Measurements from ENCODE around the gene RAET1G.
"Not testable (repeated sequence)": the region's sequence is repeated elsewhere in the genome, so short reads cannot be mapped to it uniquely, and the experiment has no call there.

RAET1G gene

DNA sequence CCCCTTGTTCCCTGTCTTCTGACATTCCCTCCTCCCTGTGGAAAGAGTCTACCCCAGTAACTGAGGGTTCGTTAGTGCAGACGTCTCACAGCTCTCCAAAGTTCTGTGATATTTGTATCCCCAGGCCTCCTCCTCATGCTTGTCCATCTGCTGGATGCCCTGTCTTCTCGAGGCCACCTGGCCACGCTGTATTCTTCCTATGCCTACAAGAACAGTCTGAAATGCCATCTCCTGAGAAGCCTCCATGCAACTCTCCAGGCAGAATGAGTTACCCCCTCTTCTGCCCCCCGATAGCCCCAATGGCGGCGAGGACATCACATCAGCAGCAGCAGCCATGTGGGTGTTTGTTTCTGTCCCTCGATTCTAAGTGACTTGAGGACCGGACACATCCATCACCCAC is 28.2 kb upstream of the RAET1G start:
- CTCF ChIA-PET, result no interaction called here
- TF ChIP-seq, protein P1, sequence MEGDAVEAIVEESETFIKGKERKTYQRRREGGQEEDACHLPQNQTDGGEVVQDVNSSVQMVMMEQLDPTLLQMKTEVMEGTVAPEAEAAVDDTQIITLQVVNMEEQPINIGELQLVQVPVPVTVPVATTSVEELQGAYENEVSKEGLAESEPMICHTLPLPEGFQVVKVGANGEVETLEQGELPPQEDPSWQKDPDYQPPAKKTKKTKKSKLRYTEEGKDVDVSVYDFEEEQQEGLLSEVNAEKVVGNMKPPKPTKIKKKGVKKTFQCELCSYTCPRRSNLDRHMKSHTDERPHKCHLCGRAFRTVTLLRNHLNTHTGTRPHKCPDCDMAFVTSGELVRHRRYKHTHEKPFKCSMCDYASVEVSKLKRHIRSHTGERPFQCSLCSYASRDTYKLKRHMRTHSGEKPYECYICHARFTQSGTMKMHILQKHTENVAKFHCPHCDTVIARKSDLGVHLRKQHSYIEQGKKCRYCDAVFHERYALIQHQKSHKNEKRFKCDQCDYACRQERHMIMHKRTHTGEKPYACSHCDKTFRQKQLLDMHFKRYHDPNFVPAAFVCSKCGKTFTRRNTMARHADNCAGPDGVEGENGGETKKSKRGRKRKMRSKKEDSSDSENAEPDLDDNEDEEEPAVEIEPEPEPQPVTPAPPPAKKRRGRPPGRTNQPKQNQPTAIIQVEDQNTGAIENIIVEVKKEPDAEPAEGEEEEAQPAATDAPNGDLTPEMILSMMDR (conservative IDR thresholded peaks at IDR 0.05; ENCODE audit: low read depth), result no peak
- POLR2A ChIA-PET (ENCODE audit: low non-redundant PET), result no interaction called here
- H3K27ac ChIP-seq, result no peak overlapping the region
- no peak for DNase-seq (ENCODE audit: low spot score)

DNA sequence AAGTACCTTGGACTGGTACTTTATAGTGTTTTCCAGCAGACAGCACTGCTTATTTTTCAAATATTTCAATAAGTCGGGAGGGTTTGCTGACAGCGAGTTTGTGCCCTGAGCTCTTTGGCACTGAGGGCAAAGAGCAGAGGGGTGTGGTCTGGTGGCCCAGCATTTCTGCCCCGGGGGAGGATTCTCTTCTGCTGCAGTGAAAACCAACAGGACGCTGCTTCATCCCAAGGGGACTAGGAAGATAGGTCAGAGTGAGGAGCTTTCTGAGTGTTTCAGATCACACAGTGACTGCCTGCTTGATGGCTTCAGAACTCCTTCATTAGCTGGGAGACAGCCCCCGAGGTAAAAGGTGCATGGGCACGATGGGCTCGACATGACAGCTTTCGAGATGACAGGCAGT is 27.5 kb upstream of the RAET1G start:
- CTCF ChIA-PET, result no interaction called here
- TF ChIP-seq, protein P1 (conservative IDR thresholded peaks at IDR 0.05; ENCODE audit: low read depth), result no peak
- DNase-seq (ENCODE audit: low spot score), result no peak
- no peak overlapping the region for H3K27ac ChIP-seq
- POLR2A ChIA-PET (ENCODE audit: low non-redundant PET), result no interaction called here

DNA sequence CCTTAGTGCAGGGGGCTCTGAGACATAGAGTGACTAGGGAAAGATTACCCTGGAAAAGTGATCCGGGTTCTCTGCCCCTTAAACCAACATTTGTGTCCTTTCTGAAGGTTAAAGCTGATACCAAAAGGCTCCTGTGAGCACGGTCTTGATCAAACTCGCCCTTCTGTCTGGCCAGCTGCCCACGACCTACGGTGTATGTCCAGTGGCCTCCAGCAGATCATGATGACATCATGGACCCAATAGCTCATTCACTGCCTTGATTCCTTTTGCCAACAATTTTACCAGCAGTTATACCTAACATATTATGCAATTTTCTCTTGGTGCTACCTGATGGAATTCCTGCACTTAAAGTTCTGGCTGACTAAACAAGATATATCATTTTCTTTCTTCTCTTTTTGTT is 25.7 kb upstream of the RAET1G start:
- CTCF ChIA-PET, result interaction anchor here (0.5 to 0.6 kb wide), 2 partner anchors 69 to 162 kb away, joined by 4 to 7 read pairs; no protein-coding TSS in a partner anchor
- POLR2A ChIA-PET (ENCODE audit: low non-redundant PET), result no interaction called here
- DNase-seq (ENCODE audit: low spot score), result no peak
- H3K27ac ChIP-seq, result no peak overlapping the region
- TF ChIP-seq, protein P1 (conservative IDR thresholded peaks at IDR 0.05; ENCODE audit: low read depth), result no peak

DNA sequence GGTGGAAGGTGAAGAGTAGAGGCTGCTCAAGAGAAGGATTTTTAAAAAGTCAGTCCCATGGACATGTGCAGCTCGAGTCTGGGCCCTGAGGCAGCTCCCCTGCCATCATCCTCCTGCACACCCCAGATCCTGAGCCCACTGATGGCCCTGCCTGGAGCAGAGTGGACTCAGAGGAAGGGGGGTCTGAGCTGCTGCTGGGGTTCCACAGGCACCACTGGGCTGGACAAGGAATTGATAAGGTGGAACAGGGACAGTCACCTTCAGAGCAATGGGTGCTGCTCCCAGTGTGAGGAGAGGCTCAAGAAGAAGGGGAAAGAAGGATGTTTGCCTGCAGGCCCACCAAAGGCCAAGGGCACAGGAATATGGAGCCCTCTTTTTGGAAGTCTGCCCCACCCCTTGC is 25.1 kb upstream of the RAET1G start:
- TF ChIP-seq, protein P1 (conservative IDR thresholded peaks at IDR 0.05; ENCODE audit: low read depth), result no peak
- POLR2A ChIA-PET (ENCODE audit: low non-redundant PET), result no interaction called here
- no peak for DNase-seq (ENCODE audit: low spot score)
- no peak overlapping the region for H3K27ac ChIP-seq
- CTCF ChIA-PET, result interaction anchor here (0.5 kb wide), 1 partner anchor 162 kb away, joined by 4 read pairs; no protein-coding TSS in a partner anchor

DNA sequence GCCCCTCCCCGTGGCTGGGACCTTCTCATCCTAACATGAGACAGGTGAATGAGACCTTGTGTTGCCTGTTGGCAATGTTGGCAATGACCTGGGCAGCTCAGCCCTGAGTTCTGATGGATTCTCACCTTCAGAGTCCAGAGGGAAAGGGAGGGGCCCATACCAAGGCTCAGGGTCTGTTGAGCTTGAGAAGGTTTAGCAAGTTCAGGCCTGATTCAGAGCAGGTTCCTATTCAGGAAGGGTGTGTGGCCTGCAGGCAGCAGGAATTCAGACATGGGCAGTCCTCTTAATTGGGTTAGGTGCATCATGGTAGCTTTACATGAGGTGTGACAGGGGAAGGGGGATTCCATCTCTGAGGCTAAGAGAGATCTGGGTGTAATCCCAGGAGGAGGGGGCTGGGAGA is 24.6 kb upstream of the RAET1G start:
- POLR2A ChIA-PET (ENCODE audit: low non-redundant PET); H3K27ac ChIP-seq; DNase-seq (ENCODE audit: low spot score); CTCF ChIA-PET: not testable (repeated sequence)

DNA sequence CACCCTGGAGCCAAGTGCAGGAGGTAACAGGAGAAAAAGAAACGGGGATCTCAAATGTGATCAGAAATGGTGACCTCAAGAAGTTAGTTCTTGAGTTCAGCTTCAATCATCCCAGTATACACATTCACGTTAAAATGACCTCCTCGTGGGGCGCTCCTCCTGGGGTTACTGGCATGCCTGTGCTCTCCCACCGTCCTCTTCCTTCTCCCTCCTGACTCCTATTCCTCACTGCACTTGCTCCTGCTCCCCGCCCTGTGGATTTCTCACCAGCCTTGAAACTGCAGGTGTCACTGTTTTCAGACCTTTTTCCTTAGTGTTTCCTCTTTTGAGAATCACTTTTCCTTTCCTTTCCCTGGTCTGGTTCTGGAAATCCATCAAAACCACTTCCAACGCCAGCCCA is 23.7 kb upstream of the RAET1G start:
- H3K27ac ChIP-seq; DNase-seq (ENCODE audit: low spot score); CTCF ChIA-PET; POLR2A ChIA-PET (ENCODE audit: low non-redundant PET): not testable (repeated sequence)

DNA sequence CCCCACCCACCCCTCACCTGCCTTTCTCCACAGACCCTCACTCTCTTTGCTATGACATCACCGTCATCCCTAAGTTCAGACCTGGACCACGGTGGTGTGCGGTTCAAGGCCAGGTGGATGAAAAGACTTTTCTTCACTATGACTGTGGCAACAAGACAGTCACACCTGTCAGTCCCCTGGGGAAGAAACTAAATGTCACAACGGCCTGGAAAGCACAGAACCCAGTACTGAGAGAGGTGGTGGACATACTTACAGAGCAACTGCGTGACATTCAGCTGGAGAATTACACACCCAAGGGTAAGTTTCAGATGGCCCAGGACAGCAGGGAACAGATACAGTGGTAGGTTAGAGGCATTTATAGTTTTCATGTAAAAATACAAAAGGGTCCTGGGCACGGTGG is 22.4 kb upstream of the RAET1G start:
- CTCF ChIA-PET, result not testable (repeated sequence)

DNA sequence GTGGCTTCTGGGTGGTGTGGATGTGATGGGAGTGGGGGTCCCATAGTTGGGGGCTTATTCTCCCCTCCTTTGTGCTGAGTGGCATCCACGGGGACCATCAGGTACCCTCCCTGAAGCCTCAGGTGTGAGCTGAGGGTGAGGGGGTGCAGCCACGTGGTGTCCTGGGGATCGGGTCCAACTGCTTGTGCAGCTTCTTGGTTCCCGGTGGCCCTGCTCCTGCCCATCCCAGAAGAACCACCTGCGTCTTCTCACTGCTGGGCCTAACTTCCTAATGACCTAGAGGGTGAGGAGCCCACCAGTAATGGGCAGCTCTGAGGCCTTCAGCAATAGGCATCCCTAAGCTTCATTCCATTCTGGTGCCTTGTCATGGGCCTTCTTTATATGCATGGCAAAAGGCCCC is 20.4 kb upstream of the RAET1G start:
- POLR2A ChIA-PET (ENCODE audit: low non-redundant PET); DNase-seq (ENCODE audit: low spot score); CTCF ChIA-PET: not testable (repeated sequence)

More for the DNA sequence above, 22.4 kb upstream of the RAET1G start:
- POLR2A ChIA-PET (ENCODE audit: low non-redundant PET); H3K27ac ChIP-seq; DNase-seq (ENCODE audit: low spot score): not testable (repeated sequence)

DNA sequence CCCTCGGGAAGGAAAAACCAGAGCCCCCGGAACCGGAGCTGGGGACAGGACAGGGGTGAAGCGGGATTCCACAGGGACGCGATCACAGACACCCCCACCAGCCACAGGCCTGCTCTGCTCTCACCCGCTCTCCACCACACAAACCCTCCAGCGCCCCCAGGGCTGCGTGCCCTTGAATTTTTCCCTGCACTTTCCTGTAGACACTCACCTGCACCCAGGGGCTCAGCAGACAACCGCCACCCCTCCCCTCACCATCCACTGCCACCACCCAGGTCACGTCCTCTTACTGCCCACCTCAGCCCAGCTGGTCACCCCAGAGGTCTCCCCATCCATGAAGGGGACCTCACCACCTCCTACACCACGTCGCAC is 19.5 kb upstream of the RAET1G start:
- no peak for DNase-seq (ENCODE audit: low spot score)
- TF ChIP-seq, protein P1 (conservative IDR thresholded peaks at IDR 0.05; ENCODE audit: low read depth), result no peak
- peak overlapping the region; percentile 88 for H3K27ac ChIP-seq
- CTCF ChIA-PET, result no interaction called here
- POLR2A ChIA-PET (ENCODE audit: low non-redundant PET), result no interaction called here

More for the DNA sequence above, 20.4 kb upstream of the RAET1G start:
- not testable (repeated sequence) for H3K27ac ChIP-seq
